ENCODE data around the gene BCL2L2. TPM values are rescaled to one million over a fixed set of nuclear protein-coding genes. Genes with fewer than 3 reads are reported as not detected.

Gene BCL2L2
- total RNA-seq, 1 experiment from 2014 or later = 21.3 TPM

DNA sequence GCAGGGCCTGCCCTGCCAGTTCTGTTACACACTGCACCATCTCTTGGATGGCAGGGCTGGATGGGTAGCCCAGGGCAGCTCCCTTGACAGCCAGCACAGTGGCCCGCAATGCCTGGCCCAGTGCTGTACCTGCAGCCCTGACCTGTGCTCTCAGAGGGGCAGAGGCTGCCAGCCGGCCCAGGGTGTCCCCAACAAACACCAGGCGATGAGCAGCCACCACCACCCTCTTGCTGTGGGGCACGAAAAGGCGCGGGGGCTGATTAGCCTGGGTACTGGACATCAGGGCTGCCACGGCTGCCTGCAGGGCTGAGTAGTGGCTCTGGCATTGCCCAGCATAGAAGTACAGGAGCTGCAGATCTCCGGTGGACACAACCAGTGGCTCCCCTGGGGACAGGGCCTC lies 50.6 kb downstream of the BCL2L2 start:
- BruUV-seq (replicated peaks) = no TSS peak

DNA sequence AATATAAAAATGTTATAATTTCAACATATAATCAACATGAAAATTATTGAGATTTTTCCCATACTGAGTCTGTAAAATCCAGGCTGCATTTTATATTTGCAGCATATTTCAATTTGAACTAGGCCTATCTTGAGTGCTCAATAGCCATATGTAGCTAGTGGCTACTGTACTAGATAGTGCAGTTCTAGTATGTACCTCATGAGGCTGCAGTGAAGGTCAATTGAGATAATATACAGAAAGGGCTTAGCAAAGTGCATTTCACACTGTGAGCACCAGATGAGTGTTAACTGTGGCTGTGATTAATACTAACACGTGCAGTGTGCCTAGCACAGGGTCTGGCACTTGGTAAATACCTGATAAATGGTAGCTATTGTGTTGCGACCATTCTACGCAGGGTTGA lies 51.4 kb downstream of the BCL2L2 start:
- CTCF ChIA-PET = no interaction called here
- BruUV-seq (replicated peaks) = no TSS peak
- Mint-ChIP-seq H3K36me3 (ENCODE audit: insufficient read depth, unreplicated experiment) (no peaks in the 10 kb centered on the region), H3K4me3 (ENCODE audit: low read depth, unreplicated experiment) (no peak overlapping the region), H3K27me3 (ENCODE audit: unreplicated experiment) (peaks cover 87% of the 10 kb centered on the region), H3K4me1 (ENCODE audit: low read depth, unreplicated experiment) (no peaks in the 10 kb centered on the region), H3K27ac (ENCODE audit: unreplicated experiment) (no peak overlapping the region), H3K9me3 (ENCODE audit: low read depth, unreplicated experiment) (no peaks in the 10 kb centered on the region)
- intact Hi-C loops (cut with micrococcal nuclease; ENCODE audit: unreplicated experiment) = no loop called here
- DNase-seq = no peak
- TF ChIP-seq, protein P1, sequence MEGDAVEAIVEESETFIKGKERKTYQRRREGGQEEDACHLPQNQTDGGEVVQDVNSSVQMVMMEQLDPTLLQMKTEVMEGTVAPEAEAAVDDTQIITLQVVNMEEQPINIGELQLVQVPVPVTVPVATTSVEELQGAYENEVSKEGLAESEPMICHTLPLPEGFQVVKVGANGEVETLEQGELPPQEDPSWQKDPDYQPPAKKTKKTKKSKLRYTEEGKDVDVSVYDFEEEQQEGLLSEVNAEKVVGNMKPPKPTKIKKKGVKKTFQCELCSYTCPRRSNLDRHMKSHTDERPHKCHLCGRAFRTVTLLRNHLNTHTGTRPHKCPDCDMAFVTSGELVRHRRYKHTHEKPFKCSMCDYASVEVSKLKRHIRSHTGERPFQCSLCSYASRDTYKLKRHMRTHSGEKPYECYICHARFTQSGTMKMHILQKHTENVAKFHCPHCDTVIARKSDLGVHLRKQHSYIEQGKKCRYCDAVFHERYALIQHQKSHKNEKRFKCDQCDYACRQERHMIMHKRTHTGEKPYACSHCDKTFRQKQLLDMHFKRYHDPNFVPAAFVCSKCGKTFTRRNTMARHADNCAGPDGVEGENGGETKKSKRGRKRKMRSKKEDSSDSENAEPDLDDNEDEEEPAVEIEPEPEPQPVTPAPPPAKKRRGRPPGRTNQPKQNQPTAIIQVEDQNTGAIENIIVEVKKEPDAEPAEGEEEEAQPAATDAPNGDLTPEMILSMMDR (IDR thresholded peaks at IDR 0.05; ENCODE audit: unreplicated experiment) = no peak

More for the DNA sequence above, 50.6 kb downstream of the BCL2L2 start:
- Mint-ChIP-seq H3K4me3 (ENCODE audit: low read depth, unreplicated experiment) (no peak overlapping the region), H3K4me1 (ENCODE audit: low read depth, unreplicated experiment) (no peaks in the 10 kb centered on the region), H3K36me3 (ENCODE audit: insufficient read depth, unreplicated experiment) (no peaks in the 10 kb centered on the region), H3K27me3 (ENCODE audit: unreplicated experiment) (peaks cover 86% of the 10 kb centered on the region), H3K9me3 (ENCODE audit: low read depth, unreplicated experiment) (no peaks in the 10 kb centered on the region), H3K27ac (ENCODE audit: unreplicated experiment) (no peak overlapping the region)
- no peak for DNase-seq
- intact Hi-C loops (cut with micrococcal nuclease; ENCODE audit: unreplicated experiment) = no loop called here
- CTCF ChIA-PET = no interaction called here
- TF ChIP-seq, protein P1 (IDR thresholded peaks at IDR 0.05; ENCODE audit: unreplicated experiment) = no peak

- no peaks in the 10 kb centered on the region for H3K9me3 Mint-ChIP-seq (ENCODE audit: low read depth, unreplicated experiment)
- intact Hi-C loops (cut with micrococcal nuclease; ENCODE audit: unreplicated experiment) = no loop called here
- no peaks in the 10 kb centered on the region for H3K36me3 Mint-ChIP-seq (ENCODE audit: insufficient read depth, unreplicated experiment)
- H3K4me3 Mint-ChIP-seq (ENCODE audit: low read depth, unreplicated experiment) = no peak overlapping the region
- H3K27me3 Mint-ChIP-seq (ENCODE audit: unreplicated experiment) = peaks cover 87% of the 10 kb centered on the region
- DNase-seq = no peak
- no peaks in the 10 kb centered on the region for H3K4me1 Mint-ChIP-seq (ENCODE audit: low read depth, unreplicated experiment)
- no TSS peak for BruUV-seq (replicated peaks)
- CTCF ChIA-PET = no interaction called here
- TF ChIP-seq, protein P1 (IDR thresholded peaks at IDR 0.05; ENCODE audit: unreplicated experiment) = no peak
- H3K27ac Mint-ChIP-seq (ENCODE audit: unreplicated experiment) = no peak overlapping the region
Measured at GRCh38 chr14:23358553-23359166, 52.0 kb downstream of the BCL2L2 start.

- no peaks in the 10 kb centered on the region for H3K36me3 Mint-ChIP-seq (ENCODE audit: insufficient read depth, unreplicated experiment)
Measured at GRCh38 chr14:23359167-23359626, 52.6 kb downstream of the BCL2L2 start.

More at GRCh38 chr14:23359167-23359626, 52.6 kb downstream of the BCL2L2 start:
- no peaks in the 10 kb centered on the region for H3K9me3 Mint-ChIP-seq (ENCODE audit: low read depth, unreplicated experiment)
- H3K4me1 Mint-ChIP-seq (ENCODE audit: low read depth, unreplicated experiment) = no peaks in the 10 kb centered on the region
- no peak overlapping the region for H3K27ac Mint-ChIP-seq (ENCODE audit: unreplicated experiment)
- intact Hi-C loops (cut with micrococcal nuclease; ENCODE audit: unreplicated experiment) = no loop called here
- peaks cover 87% of the 10 kb centered on the region for H3K27me3 Mint-ChIP-seq (ENCODE audit: unreplicated experiment)
- H3K4me3 Mint-ChIP-seq (ENCODE audit: low read depth, unreplicated experiment) = no peak overlapping the region
- BruUV-seq (replicated peaks) = no TSS peak
- TF ChIP-seq, protein P1 (IDR thresholded peaks at IDR 0.05; ENCODE audit: unreplicated experiment) = no peak
- CTCF ChIA-PET = no interaction called here
- no peak for DNase-seq
